IMR-90 (cell line): ENCODE measurements around the gene MPG. TPM values are rescaled to one million over a fixed set of nuclear protein-coding genes. Genes with fewer than 3 reads are reported as not detected.

ENCODE experiments used
- ATAC-seq: fragments of 200-7000 bp; cut with Tn5 transposase; 2 replicates; pipeline ENCODE4 v1.9.1; 2020; ENCODE audit warnings: low read depth, mild to moderate bottlenecking, moderate library complexity
- BruUV-seq: library from RNA; stranded (reverse); fragments of 400-500 nt; replicated peaks from 2 replicates; lab custom pipeline; 2021; lab: Mats Ljungman, UMichigan
- CTCF ChIA-PET: fragments of 300-600 bp; formaldehyde crosslinking; extraction: SDS; loops from one replicate; lab custom pipeline; 2021; ENCODE audit warnings: antibody characterized with exemption; lab: Yijun Ruan, JAX
- POLR2A ChIA-PET: fragments of 300-600 bp; sonication (Branson Sonifier 250); formaldehyde crosslinking; loops from one replicate; lab custom pipeline; 2022; ENCODE audit warnings: antibody characterized with exemption; ENCODE audit not compliant: unreplicated experiment; lab: Charles Lee
- DNase-seq: peaks from one replicate; pipeline ENCODE4 v3.0.0; 2013
- H2AFZ ChIP-seq: replicated peaks from 2 replicates; pipeline ENCODE3; 2013; ENCODE audit warnings: low read length, mild to moderate bottlenecking; ENCODE audit not compliant: poor library complexity
- H2AK5ac ChIP-seq: 2 replicates; pipeline ENCODE4 v1.6.1; 2013; ENCODE audit warnings: low read depth, low read length, inconsistent platforms
- H2AK9ac ChIP-seq: replicated peaks from 2 replicates; pipeline ENCODE3; 2013; ENCODE audit warnings: mild to moderate bottlenecking, low read depth, low read length, moderate library complexity; ENCODE audit not compliant: poor library complexity
- H2BK120ac ChIP-seq: 2 replicates; pipeline ENCODE4 v1.6.1; 2013; ENCODE audit warnings: low read depth, low read length, inconsistent platforms
- H2BK15ac ChIP-seq: 3 replicates; pipeline ENCODE4 v1.6.1; 2013; ENCODE audit warnings: low read depth, low read length, inconsistent platforms
- H2BK20ac ChIP-seq: 2 replicates; pipeline ENCODE4 v1.6.1; 2013; ENCODE audit warnings: low read depth, mild to moderate bottlenecking, inconsistent platforms, low read length, moderate library complexity
- H2BK5ac ChIP-seq: 2 replicates; pipeline ENCODE4 v1.6.1; 2013; ENCODE audit warnings: mild to moderate bottlenecking, low read depth, low read length, inconsistent platforms; ENCODE audit not compliant: poor library complexity, severe bottlenecking
- H3K14ac ChIP-seq: replicated peaks from 2 replicates; pipeline ENCODE4 v1.6.1; 2013; ENCODE audit warnings: low read depth, low read length, inconsistent platforms
- H3K18ac ChIP-seq: 2 replicates; pipeline ENCODE4 v1.6.1; 2013; ENCODE audit warnings: low read depth, low read length, control low read depth
- H3K23ac ChIP-seq: 2 replicates; pipeline ENCODE4 v1.6.1; 2013; ENCODE audit warnings: low read depth, low read length, inconsistent platforms
- H3K27ac ChIP-seq: 2 replicates; pipeline ENCODE4 v1.5.1; 2013; ENCODE audit warnings: mild to moderate bottlenecking, control low read depth, low read length; ENCODE audit not compliant: insufficient read depth
- H3K27me3 ChIP-seq: 2 replicates; pipeline ENCODE4 v1.6.1; 2013; ENCODE audit warnings: low read length; ENCODE audit not compliant: control insufficient read depth, insufficient read depth
- H3K36me3 ChIP-seq: 2 replicates; pipeline ENCODE4 v1.6.1; 2013; ENCODE audit warnings: low read length, mixed read lengths; ENCODE audit not compliant: control insufficient read depth, insufficient read depth
- H3K4ac ChIP-seq: 2 replicates; pipeline ENCODE4 v1.6.1; 2013; ENCODE audit warnings: low read depth, low read length, inconsistent platforms
- H3K4me1 ChIP-seq: 2 replicates; pipeline ENCODE4 v1.6.1; 2013; ENCODE audit warnings: low read length, mixed read lengths; ENCODE audit not compliant: control insufficient read depth, insufficient read depth
- H3K4me2 ChIP-seq: 2 replicates; pipeline ENCODE4 v1.6.1; 2013; ENCODE audit warnings: low read depth, mild to moderate bottlenecking, control low read depth, low read length, moderate library complexity
- H3K4me3 ChIP-seq: 2 replicates; pipeline ENCODE4 v1.5.1; 2013; ENCODE audit warnings: low read depth, mild to moderate bottlenecking, control low read depth, low read length, moderate library complexity; ENCODE audit not compliant: insufficient read depth
- H3K56ac ChIP-seq: 2 replicates; pipeline ENCODE4 v1.6.1; 2013; ENCODE audit warnings: low read length, inconsistent platforms; ENCODE audit not compliant: insufficient read depth; ENCODE audit errors: extremely low read depth
- H3K79me1 ChIP-seq, 2 experiments: 2 replicates each; pipeline ENCODE4 v1.6.1; 2013; ENCODE audit warnings: low read length in 2 of 2, inconsistent platforms in 1 of 2, low read depth in 1 of 2
- H3K9ac ChIP-seq: 2 replicates; pipeline ENCODE4 v1.6.1; 2013; ENCODE audit warnings: low read depth, low read length, control low read depth
- H3K9me1 ChIP-seq: 2 replicates; pipeline ENCODE4 v1.6.1; 2013; ENCODE audit warnings: low read length, inconsistent platforms; ENCODE audit not compliant: insufficient read depth
- H3K9me3 ChIP-seq: 2 replicates; pipeline ENCODE4 v1.6.1; 2013; ENCODE audit warnings: low read length; ENCODE audit not compliant: control insufficient read depth, insufficient read depth
- H4K20me1 ChIP-seq: 2 replicates; pipeline ENCODE4 v1.6.1; 2013; ENCODE audit warnings: low read length, inconsistent platforms; ENCODE audit not compliant: insufficient read depth
- H4K5ac ChIP-seq: 2 replicates; pipeline ENCODE4 v1.6.1; 2013; ENCODE audit warnings: mild to moderate bottlenecking, low read depth, low read length, control low read depth
- H4K8ac ChIP-seq, 2 experiments: 2 replicates each; pipeline ENCODE4 v1.6.1; 2013; ENCODE audit warnings: low read depth in 2 of 2, low read length in 2 of 2, control low read depth in 1 of 2, inconsistent platforms in 1 of 2
- H4K91ac ChIP-seq: 2 replicates; pipeline ENCODE4 v1.6.1; 2013; ENCODE audit warnings: low read depth, low read length, inconsistent platforms; ENCODE audit not compliant: insufficient read depth
- BHLHE40 ChIP-seq: fragments of 150-350 bp; IDR thresholded peaks from 2 replicates; pipeline ENCODE4 v1.6.1; 2016; ENCODE audit warnings: mild to moderate bottlenecking, low read depth, low read length
- MAFK ChIP-seq: IDR thresholded peaks from 2 replicates; pipeline ENCODE4 v1.6.1; 2012; ENCODE audit warnings: low read depth, low read length, improper control_type of control experiment
- SMC3 ChIP-seq: fragments of 150-350 bp; IDR thresholded peaks from 2 replicates; pipeline ENCODE4 v1.6.1; 2016; ENCODE audit warnings: low read depth, mild to moderate bottlenecking, antibody characterized with exemption, low read length, moderate library complexity
- whole genome bisulfite sequencing, 2 experiments: methylation state at CpG; one replicate each; pipeline versions ENCODE4 v1.1.5 to v1.1.7; 2013; ENCODE audit warnings: missing lambda C conversion rate in 2 of 2; ENCODE audit not compliant: insufficient read length in 1 of 2; ENCODE audit errors: extremely low coverage in 2 of 2; 5-methylcytosine and 5-hydroxymethylcytosine counted together
- dilution Hi-C: fragments of 300-500 bp; cut with HindIII; formaldehyde crosslinking; loops from one replicate; pipeline ENCODE4 v1.14.3; 2018; ENCODE audit warnings: low sequenced_read_pairs; ENCODE audit not compliant: unreplicated experiment
- in situ Hi-C: fragments of 300-500 bp; cut with MboI; formaldehyde crosslinking; loops from 3 replicates; pipeline ENCODE4 v1.14.3; 2019; ENCODE audit warnings: low sequenced_read_pairs, inconsistent platforms, mixed read lengths
- intact Hi-C: fragments of 100-400 bp; cut with micrococcal nuclease; formaldehyde crosslinking; loops from 2 replicates; pipeline ENCODE4 v1.10.0; 2022
- polyA plus RNA-seq, 3 experiments: library from polyadenylated mRNA; depleted of rRNA; stranded (reverse); fragments of >200 nt; gene quantifications; 2 replicates each; pipeline ENCODE4 v1.2.3, GENCODE V29; 2012; ENCODE audit warnings: low replicate concordance in 1 of 3
- total RNA-seq: library from RNA; depleted of rRNA; stranded (reverse); fragments of >200 nt; gene quantifications from 2 replicates; pipeline ENCODE4 v1.2.3, GENCODE V29; 2012
- TF ChIP-seq, protein P1 (sequence below): conservative IDR thresholded peaks from 2 replicates; pipeline ENCODE4 v1.5.1; 2012; ENCODE audit warnings: mild to moderate bottlenecking, low read depth, low read length, improper control_type of control experiment

MPG gene
- total and polyA plus RNA-seq, 2 of the 4 experiments (the other 2 are of a cell fraction): 66.7 to 135 TPM

DNA sequence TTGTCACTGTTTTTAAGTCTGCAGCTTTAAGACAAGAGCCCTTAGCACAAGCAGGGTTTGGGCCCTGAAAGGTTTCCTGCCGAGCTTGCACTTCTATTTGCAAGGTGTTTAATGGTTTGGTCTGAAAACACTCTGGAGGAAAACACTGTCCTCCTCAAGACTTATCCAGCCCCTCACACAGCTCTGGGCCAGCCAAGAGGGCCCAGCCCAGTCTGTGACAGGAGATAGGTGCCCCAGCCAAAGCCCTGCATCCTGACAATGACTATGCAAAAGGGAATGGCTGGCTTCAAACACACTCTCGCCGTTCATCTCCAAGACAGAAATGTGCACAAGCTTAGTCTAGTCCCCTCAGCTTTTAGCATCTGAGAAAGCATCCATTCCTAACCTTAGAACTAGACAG lies 26.9 kb downstream of the MPG start:
- H3K79me1 ChIP-seq: peaks cover 3 to 17% of the 10 kb centered on the region in 2 experiments; a peak in 2 of 4 replicates
- no peaks in the 10 kb centered on the region for H3K9me3 ChIP-seq
- no peak overlapping the region for H4K91ac ChIP-seq
- H4K5ac ChIP-seq: no peak overlapping the region
- no peak overlapping the region for H2AK5ac ChIP-seq
- H3K4me1 ChIP-seq: no peaks in the 10 kb centered on the region
- DNase-seq (no peak), ATAC-seq (no peak)
- no TSS peak for BruUV-seq
- no peak overlapping the region for H3K4ac ChIP-seq
- H3K27ac ChIP-seq: no peak overlapping the region
- H3K56ac ChIP-seq: no peak overlapping the region
- no peak overlapping the region for H3K4me3 ChIP-seq
- H2BK5ac ChIP-seq: no peak overlapping the region
- no peak overlapping the region for H3K23ac ChIP-seq
- 100% methylated on average over 2 of the region's 3 CpGs; no CpG with 5 or more reads in 1 of the 2 experiments for WGBS, 2 experiments
- no peak overlapping the region for H2AFZ ChIP-seq
- dilution Hi-C loops (no loop called here), intact Hi-C loops (no loop called here), in situ Hi-C loops (loop anchor here (5.0 kb wide), 1 partner anchor 77 kb away; the partner anchor contains the start of gene HBQ1)
- no peak overlapping the region for H3K9ac ChIP-seq
- H2BK20ac ChIP-seq: no peak overlapping the region
- H2BK120ac ChIP-seq: no peak overlapping the region
- no peak overlapping the region for H2BK15ac ChIP-seq
- no peak overlapping the region for H3K18ac ChIP-seq
- H3K9me1 ChIP-seq: no peaks in the 10 kb centered on the region
- no peaks in the 10 kb centered on the region for H3K27me3 ChIP-seq
- POLR2A ChIA-PET: no interaction called here
- no peak overlapping the region for H3K14ac ChIP-seq
- CTCF ChIA-PET: interaction anchor here (0.7 to 2.8 kb wide), 4 partner anchors 8 to 257 kb away, joined by 3 to 11 read pairs (median 4); partner anchors contain the start of gene HBQ1
- H3K36me3 ChIP-seq: peaks cover 33% of the 10 kb centered on the region
- TF ChIP-seq, protein P1, sequence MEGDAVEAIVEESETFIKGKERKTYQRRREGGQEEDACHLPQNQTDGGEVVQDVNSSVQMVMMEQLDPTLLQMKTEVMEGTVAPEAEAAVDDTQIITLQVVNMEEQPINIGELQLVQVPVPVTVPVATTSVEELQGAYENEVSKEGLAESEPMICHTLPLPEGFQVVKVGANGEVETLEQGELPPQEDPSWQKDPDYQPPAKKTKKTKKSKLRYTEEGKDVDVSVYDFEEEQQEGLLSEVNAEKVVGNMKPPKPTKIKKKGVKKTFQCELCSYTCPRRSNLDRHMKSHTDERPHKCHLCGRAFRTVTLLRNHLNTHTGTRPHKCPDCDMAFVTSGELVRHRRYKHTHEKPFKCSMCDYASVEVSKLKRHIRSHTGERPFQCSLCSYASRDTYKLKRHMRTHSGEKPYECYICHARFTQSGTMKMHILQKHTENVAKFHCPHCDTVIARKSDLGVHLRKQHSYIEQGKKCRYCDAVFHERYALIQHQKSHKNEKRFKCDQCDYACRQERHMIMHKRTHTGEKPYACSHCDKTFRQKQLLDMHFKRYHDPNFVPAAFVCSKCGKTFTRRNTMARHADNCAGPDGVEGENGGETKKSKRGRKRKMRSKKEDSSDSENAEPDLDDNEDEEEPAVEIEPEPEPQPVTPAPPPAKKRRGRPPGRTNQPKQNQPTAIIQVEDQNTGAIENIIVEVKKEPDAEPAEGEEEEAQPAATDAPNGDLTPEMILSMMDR: no peak
- TF ChIP-seq BHLHE40 (no peak), MAFK (peak; percentile 33; the same call in 1 of the 2 replicates), SMC3 (no peak)
- no peak overlapping the region for H2AK9ac ChIP-seq
- H3K4me2 ChIP-seq: no peak overlapping the region
- peaks cover 14% of the 10 kb centered on the region; the same call in 1 of the 2 replicates for H4K20me1 ChIP-seq
- no peak overlapping the region for H4K8ac ChIP-seq
